Activated CD4-positive, CD25-positive, alpha-beta regulatory T cell treated with anti-CD3 and anti-CD28 coated beads, Interleukin-2, amount 50 U/mL, for 72 hours (primary cell): ENCODE measurements around the gene KIAA1671.

Experiments used
- DNase-seq: peaks from one replicate; pipeline ENCODE4 v3.0.0; 2021

The KIAA1671 gene

DNA sequence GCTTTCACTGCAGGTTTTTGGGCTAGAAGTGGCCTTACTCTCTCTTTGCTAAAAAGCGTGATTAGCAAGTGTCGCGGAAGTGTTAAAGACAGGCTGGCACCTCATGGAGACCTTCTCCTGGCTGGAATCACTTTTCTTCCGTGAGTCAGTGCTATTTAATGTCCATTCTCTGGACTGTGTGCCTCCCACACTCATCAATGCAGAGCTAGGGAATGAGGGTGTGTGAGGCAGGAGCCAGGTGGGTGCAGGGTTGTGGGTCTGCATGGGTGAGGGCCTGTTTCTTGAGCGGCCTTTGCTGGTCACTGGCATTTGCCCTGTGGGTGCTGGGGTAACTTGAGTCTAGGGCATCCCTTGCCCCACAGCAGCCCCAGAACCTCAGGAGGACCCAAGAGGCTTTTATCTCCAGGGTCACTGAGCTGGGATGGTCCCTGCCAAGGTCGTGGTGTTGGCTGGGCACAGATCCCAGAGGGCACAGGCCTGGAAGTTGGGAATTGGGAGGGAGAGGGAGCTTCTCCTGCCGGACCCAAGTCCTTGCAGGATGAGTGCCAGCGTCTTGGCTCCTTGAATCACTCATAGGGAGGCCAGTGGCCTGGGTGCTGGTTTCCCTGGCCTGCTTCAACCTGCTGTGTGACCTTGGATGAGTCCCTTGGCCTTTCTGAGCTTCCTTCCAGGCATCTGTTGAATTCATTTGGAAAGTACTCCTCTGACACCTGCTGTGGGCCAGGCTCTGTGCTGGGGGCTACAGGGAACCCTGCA, 30.0 kb downstream of the KIAA1671 start:
- DNase-seq: no peak

DNA sequence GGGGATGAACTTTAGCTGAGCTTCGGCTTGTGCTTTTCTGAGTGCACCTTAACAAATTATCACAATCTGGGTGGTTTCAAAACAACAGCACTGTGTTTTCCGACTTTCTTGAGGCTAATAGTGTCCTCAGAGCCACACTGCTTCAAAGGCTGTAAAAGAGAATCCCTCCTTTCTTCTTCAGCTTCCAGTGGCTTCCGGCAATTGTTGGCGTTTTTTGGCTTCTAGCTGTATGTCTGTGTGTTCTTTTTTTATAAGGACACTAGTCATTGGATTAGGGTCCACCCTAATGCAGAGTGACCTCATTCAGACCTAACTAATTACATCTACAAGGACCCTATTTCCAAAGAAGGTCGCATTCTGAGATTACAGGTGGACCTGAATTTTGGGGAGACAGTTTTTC, 30.6 kb downstream of the KIAA1671 start:
- no peak for DNase-seq

GRCh38 chr22:24984122-24984521, 31.6 kb downstream of the KIAA1671 start:
- no peak for DNase-seq

DNA sequence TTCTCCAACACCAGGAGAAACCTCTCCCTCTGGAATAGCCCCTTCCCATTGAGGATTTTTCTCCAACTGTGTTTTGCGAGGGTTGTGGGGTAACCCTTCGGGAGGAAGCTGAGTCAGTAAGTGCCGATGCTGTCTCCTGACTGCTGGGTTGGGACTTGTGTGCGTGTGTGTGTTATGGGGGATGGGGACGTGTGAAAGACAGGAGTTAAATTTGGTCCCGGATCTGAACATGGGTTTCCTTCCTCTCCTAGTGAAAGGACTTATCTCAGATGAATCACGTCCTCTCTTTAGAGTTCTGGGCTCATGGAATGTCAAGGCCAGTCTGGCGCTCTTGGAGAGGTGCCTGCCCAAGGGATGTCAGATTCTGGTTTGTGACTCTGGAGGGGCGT, 33.3 kb downstream of the KIAA1671 start:
- DNase-seq: no peak

DNA sequence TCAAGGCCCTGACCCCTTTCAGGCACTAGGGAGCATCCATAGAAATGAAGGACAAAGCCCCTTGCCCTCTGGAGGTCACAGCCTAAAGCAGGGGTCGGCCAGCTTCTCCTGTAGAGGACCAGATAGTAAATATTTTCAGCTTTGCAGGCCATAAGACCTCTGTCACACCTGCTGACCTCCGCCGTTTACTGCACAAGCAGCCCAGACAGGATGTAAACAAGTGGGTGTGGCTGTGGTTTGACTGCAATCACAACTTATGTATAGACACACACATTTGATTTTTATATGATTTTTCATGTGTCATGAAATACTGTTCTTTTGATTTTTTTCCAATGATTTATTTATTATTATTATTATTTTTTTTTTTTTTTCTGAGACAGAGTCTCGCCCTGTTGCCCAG, 34.3 kb downstream of the KIAA1671 start:
- DNase-seq: no peak

GRCh38 chr22:24989135-24989534, 36.6 kb downstream of the KIAA1671 start:
- no peak for DNase-seq

DNA sequence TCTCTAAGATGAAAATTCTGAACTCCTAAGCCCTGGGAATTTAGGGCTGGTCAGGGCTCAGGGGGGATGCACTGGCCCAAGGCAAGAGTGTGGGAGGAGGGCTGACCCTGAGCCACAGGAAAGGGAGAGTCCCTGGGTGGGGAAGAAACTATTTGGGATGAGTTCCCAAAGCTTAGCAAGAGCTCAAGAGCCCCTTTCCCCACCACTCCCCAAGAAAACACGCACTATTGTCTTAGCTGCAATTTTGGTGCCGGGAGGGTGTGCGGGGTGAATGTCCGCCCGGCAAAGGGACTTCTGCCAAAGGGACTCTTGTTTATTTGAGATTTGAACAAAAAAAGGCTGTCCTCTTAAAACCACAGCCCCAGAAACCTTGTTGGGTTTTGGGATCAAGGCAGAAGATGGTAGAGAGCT, 37.0 kb downstream of the KIAA1671 start:
- DNase-seq: no peak

GRCh38 chr22:24990344-24990905, 37.9 kb downstream of the KIAA1671 start:
- no peak for DNase-seq

DNA sequence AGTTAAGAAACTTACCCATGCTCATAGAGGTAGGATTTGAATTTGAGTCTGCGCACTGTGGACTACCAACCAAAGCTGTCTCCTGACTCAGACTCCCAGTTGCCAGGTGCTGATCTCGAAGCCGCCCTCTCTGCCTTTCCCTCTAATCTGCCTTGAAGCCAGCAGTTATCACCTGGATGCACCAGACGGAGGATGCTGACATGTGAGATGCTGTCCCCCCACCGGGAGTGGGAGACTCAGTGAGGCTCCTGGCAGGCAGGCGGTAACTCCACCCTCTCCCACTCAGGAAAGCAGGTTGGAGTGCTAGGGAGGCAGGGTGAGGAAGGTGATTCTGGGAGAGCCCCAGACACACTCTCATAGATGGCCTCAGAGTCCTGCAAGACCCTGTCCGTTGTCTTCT, 40.4 kb downstream of the KIAA1671 start:
- no peak for DNase-seq

DNA sequence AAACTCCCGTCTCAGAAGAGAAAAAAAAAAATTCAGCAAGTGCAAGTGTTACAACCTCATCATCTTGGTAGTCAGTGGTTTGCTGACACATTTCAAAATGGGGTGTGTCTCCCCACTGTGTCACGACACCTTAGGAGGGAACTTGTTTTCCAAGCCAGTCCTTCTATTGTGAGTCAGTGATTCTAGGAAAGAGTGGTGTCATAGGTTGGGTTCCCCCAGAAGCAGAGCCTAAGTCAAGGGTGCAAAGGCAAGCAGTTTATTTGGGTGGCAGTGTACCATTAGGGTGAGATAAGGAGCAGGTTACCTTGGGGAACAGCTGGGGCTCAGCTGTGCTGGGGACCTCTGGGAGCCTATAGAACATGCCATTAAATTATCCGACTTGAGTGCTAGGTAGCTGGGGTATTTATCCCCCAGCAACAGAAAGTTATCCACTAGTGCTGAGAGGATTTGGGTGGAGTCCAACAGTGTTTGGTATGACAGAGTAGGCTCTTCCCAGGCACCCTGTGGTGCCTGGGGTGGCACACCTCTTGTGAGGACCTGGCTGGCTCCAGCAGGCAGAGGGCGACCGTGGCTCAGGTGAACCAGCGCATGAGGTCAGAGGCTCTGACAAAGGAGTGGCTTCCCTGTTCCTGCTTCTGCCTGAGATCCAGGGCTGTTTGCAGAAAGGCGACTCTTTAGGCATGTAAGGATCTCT, 41.7 kb downstream of the KIAA1671 start:
- no peak for DNase-seq

GRCh38 chr22:24995649-24996180, 43.2 kb downstream of the KIAA1671 start:
- no peak for DNase-seq

- DNase-seq: no peak
Measured at GRCh38 chr22:24996420-24996952, 44.0 kb downstream of the KIAA1671 start.

DNA sequence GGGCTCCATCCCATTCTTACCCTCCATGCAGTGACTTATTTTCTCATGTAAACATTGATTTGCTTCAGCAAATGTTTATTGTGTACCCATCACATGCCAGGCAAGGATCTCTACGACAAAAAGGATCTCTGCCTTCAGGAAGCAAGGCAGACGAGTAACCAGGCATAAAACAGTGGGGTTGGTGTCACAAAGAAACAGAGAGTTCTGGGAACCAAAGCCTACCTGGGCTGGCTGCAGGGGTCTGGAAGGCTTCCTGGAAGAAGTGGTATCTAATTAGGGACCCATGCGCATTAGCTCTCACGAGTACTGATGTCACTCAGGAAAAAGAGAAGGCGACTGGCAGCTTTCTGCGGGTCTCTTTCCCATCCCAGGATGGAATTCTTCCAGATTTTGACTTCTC, 44.5 kb downstream of the KIAA1671 start:
- no peak for DNase-seq

GRCh38 chr22:25000686-25001085, 48.2 kb downstream of the KIAA1671 start:
- no peak for DNase-seq

GRCh38 chr22:25002241-25002985, 49.9 kb downstream of the KIAA1671 start:
- DNase-seq: no peak

DNA sequence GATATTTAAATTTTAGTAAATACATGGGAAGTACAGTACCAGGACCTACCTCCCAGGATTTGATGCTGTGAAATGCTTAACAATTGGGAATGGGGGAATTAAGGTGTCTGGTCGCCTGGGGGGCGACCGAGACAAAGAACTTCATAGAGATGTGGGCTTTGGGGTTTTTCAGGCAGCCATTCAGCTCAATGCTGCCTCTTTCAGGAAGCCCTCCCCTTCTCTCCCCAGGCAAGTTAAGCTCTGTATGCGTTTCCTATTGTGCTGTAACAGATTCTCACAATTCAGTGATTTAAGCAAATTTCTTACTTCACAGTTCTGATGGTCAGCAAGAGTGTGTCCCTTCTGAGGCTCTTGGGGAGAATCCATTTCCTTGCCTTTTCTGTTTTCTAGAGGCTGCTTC, 53.8 kb downstream of the KIAA1671 start:
- no peak for DNase-seq

DNA sequence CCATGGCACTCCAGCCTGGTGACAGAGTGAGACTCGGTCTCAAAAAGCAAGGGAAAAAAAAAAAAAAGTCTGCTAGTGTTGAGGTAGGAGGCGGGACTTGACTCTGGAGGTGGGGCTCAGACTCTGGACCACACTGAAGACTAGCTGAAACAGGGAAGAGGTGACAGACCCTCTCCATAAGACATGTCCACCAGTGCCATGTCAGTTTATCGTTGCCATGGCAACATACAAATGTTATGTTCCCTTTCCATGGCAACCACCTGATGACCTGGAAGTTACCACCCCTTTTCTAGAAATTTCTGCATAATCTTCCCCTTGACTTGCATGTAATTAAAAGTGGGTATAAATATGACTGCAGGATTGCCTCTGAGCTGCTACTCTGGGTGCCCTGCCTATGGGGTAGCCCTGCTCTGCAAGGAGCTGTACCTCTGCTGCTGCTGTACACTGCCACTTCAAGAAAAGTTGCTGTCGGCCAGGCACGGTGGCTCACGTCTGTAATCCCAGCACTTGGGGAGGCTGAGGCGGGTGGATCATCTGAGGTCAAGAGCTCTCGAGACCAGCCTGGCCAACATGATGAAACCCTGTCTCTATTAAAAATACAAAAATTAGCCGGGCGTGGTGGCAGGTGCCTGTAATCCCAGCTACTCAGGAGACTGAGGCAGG, 55.1 kb downstream of the KIAA1671 start:
- DNase-seq: no peak

DNA sequence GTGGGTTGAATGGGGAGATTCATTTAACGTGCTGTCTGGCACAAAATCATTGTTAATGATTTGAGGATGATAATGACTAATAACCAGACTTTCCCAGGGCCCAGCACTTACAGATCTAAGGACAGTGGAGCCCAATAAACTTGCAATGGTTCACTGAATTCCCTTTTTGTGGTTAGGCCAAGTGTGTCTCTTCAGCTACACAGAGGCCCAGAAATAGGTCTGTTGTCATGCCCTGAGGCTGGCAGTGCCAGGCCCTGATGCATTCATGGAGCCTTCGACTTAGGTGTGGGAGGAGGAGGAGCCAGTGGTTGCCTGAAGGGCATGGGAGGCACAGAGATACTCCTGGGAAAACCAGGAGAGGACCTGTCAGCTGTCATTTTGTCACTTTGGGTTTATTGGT, 56.1 kb downstream of the KIAA1671 start:
- no peak for DNase-seq

- DNase-seq: no peak
Measured at GRCh38 chr22:25012741-25013143, 60.2 kb downstream of the KIAA1671 start.

DNA sequence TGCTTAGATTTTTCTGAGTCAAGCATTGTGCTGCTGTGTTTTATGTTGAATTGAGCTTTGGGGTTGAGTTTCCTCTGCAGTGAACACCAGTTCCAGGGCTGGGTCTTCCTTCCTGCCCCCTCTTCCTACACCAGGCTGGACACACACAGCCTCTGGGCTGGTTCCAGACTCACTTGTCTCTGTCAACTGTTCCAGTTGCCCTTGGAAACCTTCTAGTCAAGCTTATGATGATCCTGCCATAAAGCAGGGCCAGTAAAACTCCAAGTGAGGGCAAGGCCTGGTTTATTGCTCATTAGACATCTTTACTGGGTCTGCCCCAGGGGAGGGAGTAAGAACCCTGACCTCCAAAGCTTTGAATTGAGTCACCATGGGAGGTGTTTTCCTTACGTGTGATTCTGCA, 61.1 kb downstream of the KIAA1671 start:
- no peak for DNase-seq

DNA sequence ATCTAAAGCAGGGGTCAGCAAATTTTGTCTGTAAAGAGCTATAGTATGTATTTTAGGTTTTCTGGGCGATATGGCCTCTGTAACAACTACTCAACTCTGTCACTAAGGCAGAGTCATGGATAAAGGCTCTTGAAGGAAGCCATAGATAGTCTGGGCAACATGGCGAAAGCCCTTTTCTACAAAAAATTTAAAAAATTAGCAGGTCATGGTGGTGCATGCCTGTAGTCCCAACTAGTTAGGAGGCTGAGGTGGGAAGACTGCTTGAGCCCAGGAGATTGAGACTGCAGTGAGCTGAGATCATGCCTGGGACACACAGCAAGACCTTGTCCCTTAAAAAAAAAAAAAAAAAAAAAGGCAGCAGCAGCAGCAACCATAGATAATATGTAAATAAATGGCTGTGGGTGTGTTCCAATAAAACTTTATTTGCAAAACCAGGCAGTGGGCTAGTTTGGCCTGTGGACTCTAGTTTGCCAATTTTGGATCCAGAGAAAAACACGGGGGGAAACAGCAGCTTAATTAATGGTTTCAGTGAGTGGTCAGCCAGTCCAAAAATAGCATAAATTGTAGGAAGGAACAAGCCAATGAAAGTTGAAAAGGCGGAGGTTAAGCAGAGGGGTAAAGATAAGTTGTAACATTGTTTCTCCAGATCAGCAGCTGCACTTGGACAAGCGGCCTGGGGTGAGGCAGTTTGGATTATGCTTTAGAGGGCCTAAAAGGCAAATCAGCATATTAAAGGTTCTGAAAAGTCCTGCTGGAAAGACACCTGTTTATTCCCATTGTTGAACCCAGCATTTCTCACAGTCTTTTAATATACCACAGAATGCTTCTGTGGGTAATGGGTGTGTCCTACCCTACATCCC, 62.6 kb downstream of the KIAA1671 start:
- DNase-seq: no peak

DNA sequence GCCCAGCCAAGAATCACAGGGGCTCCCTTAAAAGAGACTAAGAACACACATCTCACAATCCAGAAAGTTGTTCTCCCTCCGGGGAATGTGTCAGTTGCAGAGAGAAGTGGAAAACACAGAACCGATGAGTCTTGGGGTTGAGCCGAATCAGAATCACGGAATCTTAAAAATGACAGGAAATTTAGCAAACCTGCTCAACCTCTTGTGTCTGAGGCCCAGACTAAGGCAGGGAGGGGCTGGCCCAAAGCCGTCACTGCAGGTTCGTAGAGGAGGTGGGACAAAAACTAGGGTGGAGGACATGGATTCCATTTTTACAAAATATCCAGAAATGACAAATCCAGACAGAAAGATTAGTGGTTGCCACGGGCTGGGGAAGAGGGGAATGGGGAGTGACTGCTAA, 63.8 kb downstream of the KIAA1671 start:
- no peak for DNase-seq
